Peyer's patch (tissue), 4 donors: ENCODE measurements around the gene NCOA7.

Experiments used
- CTCF ChIP-seq, 6 experiments: fragments of 450-650 bp in 4 of 6; fragments of 200-600 bp in 2 of 6; sonication (generic) in 1 of 6; IDR thresholded peaks; one replicate each; pipeline ENCODE4 v1.5.1; 2017 to 2019; ENCODE audit warnings: antibody characterized with exemption in 6 of 6, mild to moderate bottlenecking in 3 of 6, moderate library complexity in 1 of 6
- POLR2A ChIP-seq, 2 donors: fragments of 450-650 bp; IDR thresholded peaks; one replicate each; pipeline ENCODE4 v1.5.1; 2017; ENCODE audit warnings: antibody characterized with exemption in 2 of 2, mild to moderate bottlenecking in 2 of 2, moderate library complexity in 2 of 2

DNA sequence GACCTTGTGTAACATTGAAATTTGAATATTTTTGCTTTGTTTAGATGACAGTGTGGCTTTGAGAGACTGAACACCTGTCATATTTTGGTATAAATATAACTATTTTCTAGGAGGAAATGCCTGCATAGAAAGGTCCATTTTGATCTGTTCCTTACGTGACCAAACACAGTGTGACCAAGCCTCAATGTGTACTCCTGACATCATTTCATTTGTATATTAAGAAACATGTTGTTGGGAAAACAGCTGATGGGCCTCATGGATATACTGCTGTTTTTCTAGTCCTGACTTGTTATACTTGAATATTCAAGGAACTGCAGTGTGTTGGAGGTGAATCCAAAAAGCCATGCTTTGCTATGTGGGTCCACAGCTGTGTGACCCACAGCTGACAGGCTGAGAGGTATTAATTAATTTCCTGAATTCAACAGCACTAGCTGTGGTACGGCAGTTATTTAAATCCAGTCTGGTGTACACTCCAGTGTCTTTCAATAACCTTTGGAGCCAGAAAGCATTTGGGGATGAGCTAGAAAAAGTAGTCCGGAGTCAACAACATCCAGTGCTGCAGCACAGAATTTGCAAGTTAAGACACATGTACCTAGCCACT, 18.9 kb downstream of the NCOA7 start:
- TF ChIP-seq CTCF (IDR thresholded peaks at IDR 0.05): no peak
- TF ChIP-seq POLR2A (IDR thresholded peaks at IDR 0.05): no peak
